ENCODE measurements around the gene SAMD13. TPM values are rescaled to one million over a fixed set of nuclear protein-coding genes. Genes with fewer than 3 reads are reported as not detected.

SAMD13 gene
- total and polyA plus RNA-seq, 5 donors from 2014 or later = 0.17 to 0.42 (median 0.31) TPM; not detected in 2

- H3K27me3 ChIP-seq (ENCODE audit: control insufficient read depth, insufficient read depth, low read length) = peaks cover 1% of the 10 kb centered on the region
- DNase-seq = no peak
- no peaks in the 10 kb centered on the region for H3K36me3 ChIP-seq (ENCODE audit: control insufficient read depth, insufficient read depth, low read length)
- H3K4me3 Mint-ChIP-seq = no peak overlapping the region
- peaks cover 6% of the 10 kb centered on the region for H3K27me3 Mint-ChIP-seq
- H3K27ac ChIP-seq (ENCODE audit: insufficient read depth, low read length, poor library complexity, severe bottlenecking) = no peak overlapping the region
- H3K27ac Mint-ChIP-seq = no peak overlapping the region
- no peak for ATAC-seq (ENCODE audit: low read depth in 2 of 2)
- no peaks in the 10 kb centered on the region for H3K4me1 Mint-ChIP-seq
- no peaks in the 10 kb centered on the region for H3K9me3 ChIP-seq (ENCODE audit: control insufficient read depth in 2 of 2, low read length in 2 of 2)
- H3K9me3 Mint-ChIP-seq = no peaks in the 10 kb centered on the region
- no peak overlapping the region for H3K4me3 ChIP-seq (ENCODE audit: low read depth, low read length)
- no peaks in the 10 kb centered on the region for H3K4me1 ChIP-seq (ENCODE audit: control insufficient read depth, insufficient read depth, low read length, poor library complexity, severe bottlenecking)
- H3K36me3 Mint-ChIP-seq = no peaks in the 10 kb centered on the region
Measured at GRCh38 chr1:84376000-84376910, 74.7 kb downstream of the SAMD13 start.

- no peak for DNase-seq
- Histone ChIP-seq H3K9me3 (ENCODE audit: control insufficient read depth in 2 of 2, low read length in 2 of 2) (no peaks in the 10 kb centered on the region), H3K27me3 (ENCODE audit: control insufficient read depth, insufficient read depth, low read length) (peaks cover 1% of the 10 kb centered on the region), H3K27ac (ENCODE audit: insufficient read depth, low read length, poor library complexity, severe bottlenecking) (no peak overlapping the region), H3K4me3 (ENCODE audit: low read depth, low read length) (no peak overlapping the region), H3K4me1 (ENCODE audit: control insufficient read depth, insufficient read depth, low read length, poor library complexity, severe bottlenecking) (no peaks in the 10 kb centered on the region), H3K36me3 (ENCODE audit: control insufficient read depth, insufficient read depth, low read length) (no peaks in the 10 kb centered on the region)
- Mint-ChIP-seq H3K27me3 (peaks cover 6% of the 10 kb centered on the region), H3K4me3 (no peak overlapping the region), H3K36me3 (no peaks in the 10 kb centered on the region), H3K4me1 (no peaks in the 10 kb centered on the region), H3K9me3 (no peaks in the 10 kb centered on the region), H3K27ac (no peak overlapping the region)
- ATAC-seq (ENCODE audit: low read depth in 2 of 2) = no peak
Measured at GRCh38 chr1:84377480-84378095, 76.1 kb downstream of the SAMD13 start.

GRCh38 chr1:84379138-84379916, 77.8 kb downstream of the SAMD13 start:
- ATAC-seq (ENCODE audit: low read depth in 2 of 2) (no peak), DNase-seq (no peak)
- H3K4me1 Mint-ChIP-seq = no peaks in the 10 kb centered on the region
- H3K9me3 ChIP-seq (ENCODE audit: control insufficient read depth in 2 of 2, low read length in 2 of 2) = no peaks in the 10 kb centered on the region
- H3K27me3 Mint-ChIP-seq = peaks cover 13% of the 10 kb centered on the region
- peaks cover 1% of the 10 kb centered on the region for H3K27me3 ChIP-seq (ENCODE audit: control insufficient read depth, insufficient read depth, low read length)
- H3K36me3 Mint-ChIP-seq = no peaks in the 10 kb centered on the region
- no peaks in the 10 kb centered on the region for H3K4me1 ChIP-seq (ENCODE audit: control insufficient read depth, insufficient read depth, low read length, poor library complexity, severe bottlenecking)
- H3K27ac ChIP-seq (ENCODE audit: insufficient read depth, low read length, poor library complexity, severe bottlenecking) = no peak overlapping the region
- H3K36me3 ChIP-seq (ENCODE audit: control insufficient read depth, insufficient read depth, low read length) = no peaks in the 10 kb centered on the region
- H3K4me3 Mint-ChIP-seq = no peak overlapping the region
- H3K27ac Mint-ChIP-seq = no peak overlapping the region
- no peak overlapping the region for H3K4me3 ChIP-seq (ENCODE audit: low read depth, low read length)
- H3K9me3 Mint-ChIP-seq = no peaks in the 10 kb centered on the region

- Histone ChIP-seq H3K27ac (ENCODE audit: insufficient read depth, low read length, poor library complexity, severe bottlenecking) (no peak overlapping the region), H3K36me3 (ENCODE audit: control insufficient read depth, insufficient read depth, low read length) (no peaks in the 10 kb centered on the region), H3K4me1 (ENCODE audit: control insufficient read depth, insufficient read depth, low read length, poor library complexity, severe bottlenecking) (no peaks in the 10 kb centered on the region), H3K9me3 (ENCODE audit: control insufficient read depth in 2 of 2, low read length in 2 of 2) (no peaks in the 10 kb centered on the region), H3K27me3 (ENCODE audit: control insufficient read depth, insufficient read depth, low read length) (peaks cover 1% of the 10 kb centered on the region), H3K4me3 (ENCODE audit: low read depth, low read length) (no peak overlapping the region)
- Mint-ChIP-seq H3K4me3 (no peak overlapping the region), H3K9me3 (no peaks in the 10 kb centered on the region), H3K27me3 (peaks cover 13% of the 10 kb centered on the region), H3K27ac (no peak overlapping the region), H3K36me3 (no peaks in the 10 kb centered on the region), H3K4me1 (no peaks in the 10 kb centered on the region)
- no peak for ATAC-seq (ENCODE audit: low read depth in 2 of 2)
- no peak for DNase-seq
Measured at GRCh38 chr1:84379917-84380180, 78.3 kb downstream of the SAMD13 start.

GRCh38 chr1:84382127-84382526, 80.6 kb downstream of the SAMD13 start:
- Histone ChIP-seq H3K27ac (ENCODE audit: insufficient read depth, low read length, poor library complexity, severe bottlenecking) (no peak overlapping the region), H3K36me3 (ENCODE audit: control insufficient read depth, insufficient read depth, low read length) (no peaks in the 10 kb centered on the region), H3K4me1 (ENCODE audit: control insufficient read depth, insufficient read depth, low read length, poor library complexity, severe bottlenecking) (no peaks in the 10 kb centered on the region), H3K27me3 (ENCODE audit: control insufficient read depth, insufficient read depth, low read length) (peaks cover 1% of the 10 kb centered on the region), H3K4me3 (ENCODE audit: low read depth, low read length) (no peak overlapping the region), H3K9me3 (ENCODE audit: control insufficient read depth in 2 of 2, low read length in 2 of 2) (no peaks in the 10 kb centered on the region)
- Mint-ChIP-seq H3K27me3 (peaks cover 21% of the 10 kb centered on the region), H3K27ac (no peak overlapping the region), H3K9me3 (no peaks in the 10 kb centered on the region), H3K36me3 (no peaks in the 10 kb centered on the region), H3K4me1 (no peaks in the 10 kb centered on the region), H3K4me3 (no peak overlapping the region)
- no peak for DNase-seq
- ATAC-seq (ENCODE audit: low read depth in 2 of 2) = no peak

- Mint-ChIP-seq H3K27ac (no peak overlapping the region), H3K4me1 (no peaks in the 10 kb centered on the region), H3K36me3 (no peaks in the 10 kb centered on the region), H3K9me3 (no peaks in the 10 kb centered on the region), H3K27me3 (peaks cover 26% of the 10 kb centered on the region), H3K4me3 (no peak overlapping the region)
- H3K36me3 ChIP-seq (ENCODE audit: control insufficient read depth, insufficient read depth, low read length) = no peaks in the 10 kb centered on the region
- H3K4me3 ChIP-seq (ENCODE audit: low read depth, low read length) = no peak overlapping the region
- H3K9me3 ChIP-seq (ENCODE audit: control insufficient read depth in 2 of 2, low read length in 2 of 2) = no peaks in the 10 kb centered on the region
- H3K27ac ChIP-seq (ENCODE audit: insufficient read depth, low read length, poor library complexity, severe bottlenecking) = no peak overlapping the region
- peaks cover 1% of the 10 kb centered on the region for H3K27me3 ChIP-seq (ENCODE audit: control insufficient read depth, insufficient read depth, low read length)
- DNase-seq (no peak), ATAC-seq (ENCODE audit: low read depth in 2 of 2) (no peak)
- no peaks in the 10 kb centered on the region for H3K4me1 ChIP-seq (ENCODE audit: control insufficient read depth, insufficient read depth, low read length, poor library complexity, severe bottlenecking)
Measured at GRCh38 chr1:84385347-84385746, 83.8 kb downstream of the SAMD13 start.

- peaks cover 24% of the 10 kb centered on the region for H3K27me3 Mint-ChIP-seq
- Histone ChIP-seq H3K27ac (ENCODE audit: insufficient read depth, low read length, poor library complexity, severe bottlenecking) (no peak overlapping the region), H3K9me3 (ENCODE audit: control insufficient read depth in 2 of 2, low read length in 2 of 2) (no peaks in the 10 kb centered on the region), H3K36me3 (ENCODE audit: control insufficient read depth, insufficient read depth, low read length) (no peaks in the 10 kb centered on the region), H3K4me1 (ENCODE audit: control insufficient read depth, insufficient read depth, low read length, poor library complexity, severe bottlenecking) (no peaks in the 10 kb centered on the region), H3K4me3 (ENCODE audit: low read depth, low read length) (no peak overlapping the region), H3K27me3 (ENCODE audit: control insufficient read depth, insufficient read depth, low read length) (no peaks in the 10 kb centered on the region)
- DNase-seq (no peak), ATAC-seq (ENCODE audit: low read depth in 2 of 2) (no peak)
- H3K4me1 Mint-ChIP-seq = no peaks in the 10 kb centered on the region
- H3K27ac Mint-ChIP-seq = no peak overlapping the region
- no peaks in the 10 kb centered on the region for H3K9me3 Mint-ChIP-seq
- no peaks in the 10 kb centered on the region for H3K36me3 Mint-ChIP-seq
- no peak overlapping the region for H3K4me3 Mint-ChIP-seq
Measured at GRCh38 chr1:84386716-84387479, 85.4 kb downstream of the SAMD13 start.

All from CD4-positive, CD25-positive, alpha-beta regulatory T cell (primary cell).